GM18951 (cell line): Measurements from ENCODE around the gene NANS.

Source experiments
- POLR2A ChIP-seq: IDR thresholded peaks from 4 replicates; pipeline ENCODE4 v1.6.1; 2011; ENCODE audit warnings: mild to moderate bottlenecking; ENCODE audit not compliant: insufficient read length, insufficient read depth; ENCODE audit errors: extremely low read depth
- in situ Hi-C: fragments of 300-500 bp; cut with MboI; formaldehyde crosslinking; loops from one replicate; pipeline ENCODE4 v1.12.0; 2022; ENCODE audit warnings: low sequenced_read_pairs, mixed read lengths, inconsistent platforms; ENCODE audit not compliant: unreplicated experiment

NANS gene

GRCh38 chr9:98022447-98022846 is 34.1 kb upstream of the NANS start:
- in situ Hi-C loops: no loop called here
- TF ChIP-seq POLR2A: no peak

GRCh38 chr9:98024702-98025101 is 31.8 kb upstream of the NANS start:
- TF ChIP-seq POLR2A: no peak
- in situ Hi-C loops: no loop called here

GRCh38 chr9:98031169-98031568 is 25.4 kb upstream of the NANS start:
- in situ Hi-C loops: no loop called here
- no peak for TF ChIP-seq POLR2A

- in situ Hi-C loops: no loop called here
- no peak for TF ChIP-seq POLR2A
These were observed 24.6 kb upstream of the NANS start for GRCh38 chr9:98031935-98032334.

GRCh38 chr9:98034593-98035546 is 21.7 kb upstream of the NANS start:
- in situ Hi-C loops: no loop called here
- no peak for TF ChIP-seq POLR2A

GRCh38 chr9:98037357-98037756 is 19.2 kb upstream of the NANS start:
- in situ Hi-C loops: no loop called here
- no peak for TF ChIP-seq POLR2A

GRCh38 chr9:98038958-98039357 is 17.6 kb upstream of the NANS start:
- in situ Hi-C loops: no loop called here
- no peak for TF ChIP-seq POLR2A

GRCh38 chr9:98039607-98040017 is 16.9 kb upstream of the NANS start:
- in situ Hi-C loops: no loop called here
- no peak for TF ChIP-seq POLR2A

- in situ Hi-C loops: no loop called here
- TF ChIP-seq POLR2A: no peak
These were observed 16.3 kb upstream of the NANS start for GRCh38 chr9:98040212-98040611.

GRCh38 chr9:98043915-98044314 is 12.6 kb upstream of the NANS start:
- in situ Hi-C loops: no loop called here
- TF ChIP-seq POLR2A: no peak

- TF ChIP-seq POLR2A: no peak
- in situ Hi-C loops: no loop called here
These were observed 11.0 kb upstream of the NANS start for GRCh38 chr9:98045234-98046179.

GRCh38 chr9:98046180-98046543 is 10.4 kb upstream of the NANS start:
- in situ Hi-C loops: no loop called here
- no peak for TF ChIP-seq POLR2A

- no peak for TF ChIP-seq POLR2A
- in situ Hi-C loops: no loop called here
These were observed 9.5 kb upstream of the NANS start for GRCh38 chr9:98047002-98047401.
